IPS-18a (cell line): ENCODE measurements around the gene ABCA5.
"Not testable (repeated sequence)": the region's sequence is repeated elsewhere in the genome, so short reads cannot be mapped to it uniquely, and the experiment has no call there.

Experiments
- H3K27ac ChIP-seq: one replicate; pipeline ENCODE4 v1.5.1; 2013; ENCODE audit warnings: low read length
- H3K27me3 ChIP-seq: one replicate; pipeline ENCODE4 v1.6.1; 2013; ENCODE audit warnings: mild to moderate bottlenecking, low read length; ENCODE audit not compliant: control insufficient read depth, insufficient read depth
- H3K36me3 ChIP-seq: one replicate; pipeline ENCODE4 v1.6.1; 2013; ENCODE audit warnings: low read depth, low read length; ENCODE audit not compliant: control insufficient read depth
- H3K4me1 ChIP-seq: one replicate; pipeline ENCODE4 v1.6.1; 2013; ENCODE audit warnings: low read depth, low read length; ENCODE audit not compliant: control insufficient read depth
- H3K4me3 ChIP-seq: one replicate; pipeline ENCODE4 v1.5.1; 2013; ENCODE audit warnings: low read length
- H3K9ac ChIP-seq: one replicate; pipeline ENCODE4 v1.6.1; 2013; ENCODE audit warnings: mild to moderate bottlenecking, low read length, moderate library complexity
- H3K9me3 ChIP-seq: one replicate; pipeline ENCODE4 v1.6.1; 2013; ENCODE audit warnings: low read depth, low read length; ENCODE audit not compliant: control insufficient read depth

The ABCA5 gene

DNA sequence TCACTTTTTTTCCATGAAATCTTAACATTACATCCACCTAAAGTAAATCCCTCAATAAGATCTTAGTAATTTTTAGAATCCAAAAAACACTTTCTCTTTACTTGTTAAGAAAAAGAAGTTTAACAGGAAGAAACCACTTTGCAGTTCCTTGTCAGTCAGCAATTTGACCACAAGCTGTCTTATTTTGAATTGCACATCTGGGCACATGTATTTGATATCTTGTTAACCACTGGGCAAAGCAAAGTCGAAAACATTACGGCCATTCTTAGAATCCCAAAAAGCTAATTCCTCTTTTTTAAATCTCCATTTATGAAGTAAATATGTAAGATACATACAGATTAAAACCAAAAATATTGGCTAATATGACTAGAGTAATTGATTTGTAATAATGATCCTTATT, 99.4 kb downstream of the ABCA5 start:
- H3K9ac ChIP-seq: no peak overlapping the region
- no peaks in the 10 kb centered on the region for H3K27me3 ChIP-seq
- no peak overlapping the region for H3K27ac ChIP-seq
- no peaks in the 10 kb centered on the region for H3K4me1 ChIP-seq
- no peaks in the 10 kb centered on the region for H3K36me3 ChIP-seq
- no peak overlapping the region for H3K4me3 ChIP-seq
- no peaks in the 10 kb centered on the region for H3K9me3 ChIP-seq

DNA sequence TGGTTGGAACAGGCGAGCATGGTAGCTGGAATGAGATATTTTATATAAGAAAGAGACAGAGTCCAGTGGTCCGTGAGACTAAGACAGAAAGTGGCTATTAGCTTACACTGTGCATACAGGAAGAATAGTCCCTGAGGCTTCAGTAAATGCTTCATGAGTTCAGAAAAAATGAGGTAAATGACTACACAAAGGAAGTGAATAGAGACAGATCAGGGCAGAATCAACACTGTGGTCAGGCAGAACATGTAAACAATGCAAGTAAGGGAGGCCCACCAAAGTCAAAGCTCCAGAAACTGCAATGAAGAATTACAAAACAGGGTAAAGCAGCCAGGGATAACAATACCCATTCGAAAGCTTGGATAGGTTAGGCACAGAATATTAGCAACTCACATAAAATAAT, 103.1 kb downstream of the ABCA5 start:
- no peak overlapping the region for H3K4me3 ChIP-seq
- H3K9me3 ChIP-seq: no peaks in the 10 kb centered on the region
- no peak overlapping the region for H3K27ac ChIP-seq
- H3K4me1 ChIP-seq: no peaks in the 10 kb centered on the region
- no peaks in the 10 kb centered on the region for H3K27me3 ChIP-seq
- no peak overlapping the region for H3K9ac ChIP-seq
- H3K36me3 ChIP-seq: no peaks in the 10 kb centered on the region

DNA sequence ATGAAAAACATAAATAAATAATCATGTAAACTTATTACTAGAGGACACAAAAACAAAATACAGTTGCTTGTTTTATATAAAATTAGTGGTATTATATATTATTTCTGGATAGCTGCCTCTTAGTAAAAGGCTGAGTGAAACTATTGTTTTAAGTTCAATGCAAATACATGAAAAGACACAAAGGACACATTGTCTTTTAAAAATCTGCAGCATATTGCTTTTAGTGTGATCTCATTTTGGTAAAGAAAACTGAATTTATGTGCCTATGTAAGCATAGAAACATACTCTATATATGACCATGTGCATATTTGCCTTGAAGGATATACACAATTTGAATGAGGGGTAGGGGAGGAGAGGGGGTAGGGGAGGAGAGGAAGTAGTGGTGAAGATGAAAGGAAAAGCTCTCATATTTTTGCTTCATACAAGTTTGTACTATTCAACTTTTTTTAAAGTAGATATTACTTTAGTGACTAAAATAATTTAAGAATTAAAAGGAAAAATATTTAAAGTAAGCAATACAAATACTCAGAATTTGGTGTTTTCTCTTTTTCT, 104.2 kb downstream of the ABCA5 start:
- Histone ChIP-seq H3K9ac (no peak overlapping the region), H3K36me3 (no peaks in the 10 kb centered on the region), H3K9me3 (no peaks in the 10 kb centered on the region), H3K4me1 (no peaks in the 10 kb centered on the region), H3K4me3 (no peak overlapping the region), H3K27ac (no peak overlapping the region), H3K27me3 (no peaks in the 10 kb centered on the region)

DNA sequence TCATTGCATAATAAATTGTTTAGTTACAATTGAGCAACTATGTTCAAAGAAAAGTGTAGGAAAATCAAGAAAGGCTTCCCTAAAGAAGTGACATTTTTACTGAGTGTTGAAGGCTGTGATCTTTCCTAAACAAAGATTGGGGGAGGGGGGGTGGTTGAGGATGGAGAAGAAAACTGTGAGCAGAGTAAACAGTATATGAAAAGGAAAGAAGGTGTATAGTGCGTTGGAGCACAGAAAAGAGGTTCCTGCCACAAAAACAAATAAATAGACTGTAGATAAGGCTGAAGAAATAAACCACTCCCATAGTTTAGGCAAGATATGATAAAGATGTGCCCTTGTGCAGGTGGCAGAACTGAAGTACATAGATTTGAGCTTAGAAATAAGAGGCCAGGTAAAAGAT, 106.8 kb downstream of the ABCA5 start:
- Histone ChIP-seq H3K4me1 (no peaks in the 10 kb centered on the region), H3K27ac (no peak overlapping the region), H3K4me3 (no peak overlapping the region), H3K27me3 (no peaks in the 10 kb centered on the region), H3K9ac (no peak overlapping the region), H3K9me3 (no peaks in the 10 kb centered on the region), H3K36me3 (no peaks in the 10 kb centered on the region)

DNA sequence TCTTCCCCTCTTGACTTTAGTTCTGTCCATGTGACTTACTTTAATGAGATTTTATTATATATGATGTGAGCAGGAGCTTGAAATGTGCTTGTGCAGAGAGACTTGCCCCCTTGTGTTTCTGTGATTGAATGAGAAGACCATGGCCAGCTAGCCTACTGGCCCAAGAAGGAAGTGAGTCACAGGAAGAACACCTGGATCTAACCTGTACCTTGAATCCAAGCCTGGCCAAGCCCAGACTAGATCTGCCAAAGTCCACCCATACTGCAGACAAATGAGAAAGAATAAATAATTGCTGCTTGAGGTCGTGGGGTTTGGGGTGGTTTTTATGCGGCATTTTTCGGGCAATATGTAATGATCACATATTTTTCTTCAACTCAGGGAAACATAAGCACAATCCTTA, 107.9 kb downstream of the ABCA5 start:
- Histone ChIP-seq H3K9me3 (no peaks in the 10 kb centered on the region), H3K4me1 (no peaks in the 10 kb centered on the region), H3K9ac (no peak overlapping the region), H3K27me3 (no peaks in the 10 kb centered on the region), H3K27ac (no peak overlapping the region), H3K4me3 (no peak overlapping the region), H3K36me3 (no peaks in the 10 kb centered on the region)

DNA sequence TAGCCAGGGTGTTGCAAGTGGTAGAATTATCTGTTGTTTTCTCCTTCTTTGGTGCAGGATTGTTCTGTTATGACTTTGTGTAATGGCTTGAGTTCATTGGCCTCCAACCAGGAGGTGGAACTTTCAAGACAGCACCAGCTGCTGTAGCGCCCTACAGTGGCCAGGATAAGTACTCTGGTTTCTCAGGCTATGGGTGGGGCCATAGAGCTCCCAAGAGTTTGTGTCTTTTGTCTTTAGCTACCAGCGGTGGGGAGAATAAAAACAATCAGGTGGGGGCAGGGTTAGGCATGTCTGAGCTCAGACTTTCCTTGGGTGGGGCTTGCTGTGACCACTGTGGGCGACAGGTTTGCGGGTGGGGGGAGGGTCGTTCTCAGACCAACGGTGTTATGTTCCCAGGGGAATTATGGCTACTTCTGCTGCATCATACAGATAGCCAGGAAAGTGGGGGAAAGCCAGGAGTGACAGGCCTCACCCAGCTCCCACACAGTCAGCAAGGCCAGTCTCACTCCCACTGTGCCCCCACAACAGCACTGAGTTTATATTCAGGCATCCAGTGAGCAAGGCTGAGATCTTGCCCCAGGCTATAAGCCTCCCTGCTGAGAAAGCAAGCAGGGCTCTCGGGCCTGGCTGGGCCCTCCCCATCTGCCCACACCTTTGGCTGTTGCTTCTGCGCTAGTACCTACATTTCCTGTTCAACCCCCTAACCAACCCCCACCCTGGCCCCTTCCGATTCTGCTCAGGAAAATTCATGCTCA, 113.7 kb downstream of the ABCA5 start:
- Histone ChIP-seq H3K36me3 (no peaks in the 10 kb centered on the region), H3K4me3 (no peak overlapping the region), H3K9me3 (no peaks in the 10 kb centered on the region), H3K4me1 (no peaks in the 10 kb centered on the region), H3K27me3 (no peaks in the 10 kb centered on the region), H3K27ac (no peak overlapping the region), H3K9ac (no peak overlapping the region)

DNA sequence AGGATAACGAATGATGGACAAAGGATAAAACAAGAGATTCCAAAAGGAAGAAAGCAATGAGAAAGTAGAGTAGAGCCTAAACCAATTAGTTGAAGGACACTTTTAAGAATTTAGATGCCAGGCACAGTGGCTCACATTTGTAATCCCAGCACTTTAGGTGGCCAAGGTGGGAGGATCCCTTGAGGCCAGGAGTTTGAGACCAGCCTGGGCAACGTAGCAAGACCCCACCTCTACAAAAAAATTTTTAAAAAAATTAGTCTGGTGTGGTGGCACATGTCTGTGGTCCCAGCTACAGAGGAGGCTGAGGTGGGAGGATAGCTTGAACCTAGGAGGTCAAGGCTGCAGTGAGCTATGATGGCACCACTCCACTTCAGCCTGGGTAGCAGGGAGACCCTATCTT, 118.3 kb downstream of the ABCA5 start:
- Histone ChIP-seq H3K9ac (no peak overlapping the region), H3K27me3 (no peaks in the 10 kb centered on the region), H3K27ac (no peak overlapping the region), H3K4me1 (no peaks in the 10 kb centered on the region), H3K9me3 (no peaks in the 10 kb centered on the region), H3K36me3 (no peaks in the 10 kb centered on the region), H3K4me3 (no peak overlapping the region)

DNA sequence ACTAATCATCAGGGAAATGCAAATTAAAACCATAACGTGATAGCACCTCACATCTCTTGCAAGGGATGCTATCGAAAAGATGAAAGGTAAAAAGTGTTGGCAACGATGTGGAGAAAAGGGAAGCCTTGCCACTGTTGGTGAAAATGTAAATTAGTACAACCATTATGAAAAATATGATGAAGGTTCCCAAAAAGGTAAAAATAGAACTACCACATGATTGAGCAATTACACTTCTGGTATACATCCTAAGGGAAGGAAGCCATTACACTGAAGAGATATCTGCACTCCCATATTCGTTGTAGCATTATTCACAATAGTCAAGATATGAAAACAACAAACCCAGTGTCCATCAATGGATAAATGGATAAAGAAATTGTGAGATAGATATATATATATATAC, 119.8 kb downstream of the ABCA5 start:
- Histone ChIP-seq H3K4me1 (no peaks in the 10 kb centered on the region), H3K9ac (no peak overlapping the region), H3K27me3 (no peaks in the 10 kb centered on the region), H3K27ac (no peak overlapping the region), H3K36me3 (no peaks in the 10 kb centered on the region), H3K9me3 (no peaks in the 10 kb centered on the region), H3K4me3 (no peak overlapping the region)

DNA sequence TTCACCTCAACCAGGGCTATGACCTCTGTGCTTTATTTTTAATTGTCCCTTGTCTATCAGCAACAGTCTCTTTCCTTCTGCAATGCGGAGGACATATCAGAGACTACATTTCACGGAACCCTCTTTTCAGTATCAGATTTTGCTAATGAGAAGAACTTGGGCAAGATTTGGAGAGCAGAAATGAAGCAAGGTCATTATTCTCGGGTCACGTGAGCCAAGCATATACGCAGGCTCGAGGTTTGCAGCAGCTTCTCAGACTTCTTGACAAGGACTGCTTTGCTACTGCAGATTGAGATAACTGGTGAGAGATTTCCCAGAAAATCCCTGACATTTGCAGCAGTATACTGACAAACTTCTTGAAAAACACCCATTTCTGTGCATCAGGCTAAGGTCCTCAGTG, 128.7 kb downstream of the ABCA5 start:
- Histone ChIP-seq H3K4me1 (no peaks in the 10 kb centered on the region), H3K9me3 (no peaks in the 10 kb centered on the region), H3K27ac (no peak overlapping the region), H3K27me3 (no peaks in the 10 kb centered on the region), H3K4me3 (no peak overlapping the region), H3K9ac (no peak overlapping the region), H3K36me3 (no peaks in the 10 kb centered on the region)

DNA sequence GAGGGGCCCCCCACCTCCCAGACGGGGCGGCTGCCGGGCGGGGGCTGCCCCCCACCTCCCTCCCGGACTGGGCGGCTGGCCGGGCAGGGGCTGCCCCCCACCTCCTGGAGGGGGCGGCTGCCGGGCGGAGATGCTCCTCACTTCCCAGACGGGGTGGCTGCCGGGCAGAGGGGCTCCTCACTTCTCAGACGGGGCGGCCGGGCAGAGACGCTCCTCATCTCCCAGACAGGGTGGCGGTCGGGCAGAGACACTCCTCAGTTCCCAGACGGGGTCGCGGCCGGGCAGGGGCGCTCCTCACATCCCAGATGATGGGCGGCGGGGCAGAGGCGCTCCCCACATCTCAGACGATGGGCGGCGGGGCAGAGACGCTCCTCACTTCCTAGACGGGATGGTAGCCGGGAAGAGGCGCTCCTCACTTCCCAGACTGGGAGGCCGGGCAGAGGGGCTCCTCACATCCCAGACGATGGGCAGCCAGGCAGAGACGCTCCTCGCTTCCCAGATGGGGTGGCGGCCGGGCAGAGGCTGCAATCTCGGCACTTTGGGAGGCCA, 130.8 kb downstream of the ABCA5 start:
- H3K27me3 ChIP-seq, H3K36me3 ChIP-seq: not testable (repeated sequence)

More for the DNA sequence above, 130.8 kb downstream of the ABCA5 start:
- H3K4me1 ChIP-seq, H3K9me3 ChIP-seq, H3K9ac ChIP-seq, H3K4me3 ChIP-seq, H3K27ac ChIP-seq: not testable (repeated sequence)
